Measurements from ENCODE around the gene CCNG1. TPM values are rescaled to one million over a fixed set of nuclear protein-coding genes. Genes with fewer than 3 reads are reported as not detected.
"Not testable (repeated sequence)": the region's sequence is repeated elsewhere in the genome, so short reads cannot be mapped to it uniquely, and the experiment has no call there.

The CCNG1 gene
- total RNA-seq (2021), result 130 and 151 TPM in 2 replicates
- Bru-seq, nascent RNA, result percentile 93 among the genes with signal in this experiment
- percentile 96 among the genes with signal in this experiment for BruChase-seq, experiment 1, labeled RNA remaining after a 2-hour chase
- BruChase-seq, experiment 2, labeled RNA remaining after a 6-hour chase, result percentile 99 among the genes with signal in this experiment
- long read RNA-seq, transcript CCNG1-201 (7 exons, 2,458 nt), result major isoform, 188 of 343 reads
- long read RNA-seq, transcript CCNG1-202 (8 exons, 2,366 nt), result minor isoform, 121 of 343 reads
- long read RNA-seq, partial matches to known transcripts, result 11 of 343 reads
- long read RNA-seq, other reads (novel, unspliced or antisense), result 19 of 343 reads

- intact Hi-C loops (cut with micrococcal nuclease; ENCODE audit: unreplicated experiment), result no loop called here
These were observed at the start of gene CCNG1 for GRCh38 chr5:163437309-163438182. Gene CCNG1, plus strand, starts transcription at chr5:163437595. Its CDS starts 1,662 bp downstream, at chr5:163439257.

GRCh38 chr5:163395792-163396191 lies 41.6 kb upstream of the CCNG1 start:
- no peak for TF ChIP-seq EZH2 (IDR thresholded peaks at IDR 0.05; ENCODE audit: borderline replicate concordance, low read depth, low read length, poor library complexity, severe bottlenecking)
- Histone ChIP-seq H3K4me1 (ENCODE audit: insufficient read depth, low read length, poor library complexity, severe bottlenecking) (no peaks in the 10 kb centered on the region), H3K27ac (ENCODE audit: low read depth, low read length, poor library complexity, severe bottlenecking) (no peak overlapping the region), H3K27me3 (replicated peaks; ENCODE audit: insufficient read depth, low read depth, low read length, poor library complexity) (no peaks in the 10 kb centered on the region), H3K36me3 (ENCODE audit: insufficient read depth, low read length, poor library complexity, severe bottlenecking) (no peaks in the 10 kb centered on the region), H3K9me3 (ENCODE audit: low read depth, low read length, poor library complexity, severe bottlenecking) (peaks cover 3% of the 10 kb centered on the region), H3K4me3 (ENCODE audit: low read depth, low read length, poor library complexity, severe bottlenecking) (no peak overlapping the region)
- CTCF ChIA-PET, result no interaction called here
- POLR2A ChIA-PET (ENCODE audit: low non-redundant PET), result no interaction called here
- DNase-seq (ENCODE audit: low spot score), result no peak
- intact Hi-C loops (cut with micrococcal nuclease; ENCODE audit: unreplicated experiment), result no loop called here
- no TSS peak for BruUV-seq (replicated peaks)

More at GRCh38 chr5:163437309-163438182, at the start of gene CCNG1:
- H3K27ac ChIP-seq (ENCODE audit: low read depth, low read length, poor library complexity, severe bottlenecking), result peak within 1 kb of the TSS; percentile 94
- no peaks in the 10 kb centered on the region for H3K9me3 ChIP-seq (ENCODE audit: low read depth, low read length, poor library complexity, severe bottlenecking)
- peaks cover 22% of the 10 kb centered on the region for H3K4me1 ChIP-seq (ENCODE audit: insufficient read depth, low read length, poor library complexity, severe bottlenecking)
- ChIA-PET POLR2A (ENCODE audit: low non-redundant PET) (interaction anchor here (1.2 kb wide), 1 partner anchor 23 kb away, joined by 7 read pairs; the partner anchor contains the start of genes HMMR and NUDCD2), CTCF (no interaction called here)
- peak; percentile 96 for DNase-seq (ENCODE audit: low spot score)
- no peaks in the 10 kb centered on the region for H3K27me3 ChIP-seq (replicated peaks; ENCODE audit: insufficient read depth, low read depth, low read length, poor library complexity)
- TF ChIP-seq EZH2 (IDR thresholded peaks at IDR 0.05; ENCODE audit: borderline replicate concordance, low read depth, low read length, poor library complexity, severe bottlenecking) (no peak), CTCF (conservative IDR thresholded peaks at IDR 0.05; ENCODE audit: low read depth, low read length) (no peak)
- peak within 1 kb of the TSS; percentile 91 for H3K4me3 ChIP-seq (ENCODE audit: low read depth, low read length, poor library complexity, severe bottlenecking)
- BruUV-seq (replicated peaks), result no TSS peak
- H3K36me3 ChIP-seq (ENCODE audit: insufficient read depth, low read length, poor library complexity, severe bottlenecking), result peaks cover 35% of the 10 kb centered on the region

GRCh38 chr5:163396818-163397340 lies 40.5 kb upstream of the CCNG1 start:
- intact Hi-C loops (cut with micrococcal nuclease; ENCODE audit: unreplicated experiment); H3K36me3 ChIP-seq (ENCODE audit: insufficient read depth, low read length, poor library complexity, severe bottlenecking); H3K27me3 ChIP-seq (replicated peaks; ENCODE audit: insufficient read depth, low read depth, low read length, poor library complexity); DNase-seq (ENCODE audit: low spot score); H3K4me3 ChIP-seq (ENCODE audit: low read depth, low read length, poor library complexity, severe bottlenecking); CTCF ChIA-PET; H3K9me3 ChIP-seq (ENCODE audit: low read depth, low read length, poor library complexity, severe bottlenecking); H3K4me1 ChIP-seq (ENCODE audit: insufficient read depth, low read length, poor library complexity, severe bottlenecking); H3K27ac ChIP-seq (ENCODE audit: low read depth, low read length, poor library complexity, severe bottlenecking); POLR2A ChIA-PET (ENCODE audit: low non-redundant PET); BruUV-seq (replicated peaks): not testable (repeated sequence)

GRCh38 chr5:163397354-163397753 lies 40.0 kb upstream of the CCNG1 start:
- ChIA-PET POLR2A (ENCODE audit: low non-redundant PET) (no interaction called here), CTCF (no interaction called here)
- Histone ChIP-seq H3K9me3 (ENCODE audit: low read depth, low read length, poor library complexity, severe bottlenecking) (peaks cover 3% of the 10 kb centered on the region), H3K36me3 (ENCODE audit: insufficient read depth, low read length, poor library complexity, severe bottlenecking) (no peaks in the 10 kb centered on the region), H3K4me1 (ENCODE audit: insufficient read depth, low read length, poor library complexity, severe bottlenecking) (no peaks in the 10 kb centered on the region), H3K27me3 (replicated peaks; ENCODE audit: insufficient read depth, low read depth, low read length, poor library complexity) (no peaks in the 10 kb centered on the region), H3K27ac (ENCODE audit: low read depth, low read length, poor library complexity, severe bottlenecking) (no peak overlapping the region), H3K4me3 (ENCODE audit: low read depth, low read length, poor library complexity, severe bottlenecking) (no peak overlapping the region)
- TF ChIP-seq CTCF (conservative IDR thresholded peaks at IDR 0.05; ENCODE audit: low read depth, low read length) (no peak), EZH2 (IDR thresholded peaks at IDR 0.05; ENCODE audit: borderline replicate concordance, low read depth, low read length, poor library complexity, severe bottlenecking) (no peak)
- no peak for DNase-seq (ENCODE audit: low spot score)
- BruUV-seq (replicated peaks), result no TSS peak
- intact Hi-C loops (cut with micrococcal nuclease; ENCODE audit: unreplicated experiment), result no loop called here
